HG02973 (cell line): ENCODE data around the gene CCNQ.

Source experiments
- ATAC-seq: cut with Tn5 transposase; IDR thresholded peaks from one replicate; pipeline ENCODE4 v1.9.1; 2021; ENCODE audit warnings: moderate library complexity; ENCODE audit not compliant: unreplicated experiment

Gene CCNQ

GRCh38 chrX:153546386-153546785 lies 52.6 kb downstream of the CCNQ start:
- ATAC-seq = no peak

GRCh38 chrX:153544727-153545126 lies 54.2 kb downstream of the CCNQ start:
- no peak for ATAC-seq

- no peak for ATAC-seq
Observed at GRCh38 chrX:153539979-153540358, 59.0 kb downstream of the CCNQ start.

GRCh38 chrX:153539171-153539978 lies 59.6 kb downstream of the CCNQ start:
- ATAC-seq = peak; percentile 50

GRCh38 chrX:153538424-153538823 lies 60.5 kb downstream of the CCNQ start:
- no peak for ATAC-seq
